ENCODE measurements around the gene MYOM1. TPM values are rescaled to one million over a fixed set of nuclear protein-coding genes. Genes with fewer than 3 reads are reported as not detected.

The MYOM1 gene
- total and polyA plus RNA-seq, 2 donors (not counting 3 experiments of a cell fraction or from before 2014, with no cell fraction given) = 0.08 TPM; not detected in 1

- ChIA-PET CTCF (interaction anchor here (0.6 to 2.0 kb wide), 5 partner anchors 11 to 58 kb away, joined by 3 to 6 read pairs (median 4); no protein-coding TSS in a partner anchor), POLR2A (no interaction called here)
- H3K4me2 ChIP-seq (ENCODE audit: insufficient read depth, low read length) = no peak overlapping the region
- BruUV-seq (replicated peaks) = no TSS peak
- no peaks in the 10 kb centered on the region for H3K27me3 ChIP-seq (ENCODE audit: control insufficient read depth in 2 of 2, insufficient read depth in 2 of 2, low read length in 2 of 2)
- H3K9me1 ChIP-seq (replicated peaks; ENCODE audit: control insufficient read depth, extremely low read depth, insufficient read depth, low read length) = no peaks in the 10 kb centered on the region
- dilution Hi-C loops (cut with MboI; ENCODE audit: extremely low pct_ligation_motif_present, low sequenced_read_pairs) (no loop called here), intact Hi-C loops (cut with micrococcal nuclease) (no loop called here)
- FAIRE-seq (no peak), DNase-seq (ENCODE audit: low read depth, low spot score) (peak; percentile 79)
- no peaks in the 10 kb centered on the region for H3K9me3 ChIP-seq (replicated peaks; ENCODE audit: control insufficient read depth, insufficient read depth, low read length)
- H3K27ac ChIP-seq (ENCODE audit: insufficient read depth, low read depth, low read length) = no peak overlapping the region
- H4K20me1 ChIP-seq (replicated peaks; ENCODE audit: control insufficient read depth, extremely low read depth, insufficient read depth, low read length) = no peaks in the 10 kb centered on the region
- H3K4me1 ChIP-seq (ENCODE audit: control insufficient read depth, extremely low read depth, insufficient read depth, low read length) = no peaks in the 10 kb centered on the region
- no peaks in the 10 kb centered on the region for H3K79me2 ChIP-seq (ENCODE audit: control insufficient read depth, insufficient read depth, low read length)
- H3K36me3 ChIP-seq (ENCODE audit: control insufficient read depth in 2 of 2, extremely low read depth in 1 of 2, insufficient read depth in 2 of 2, low read length in 2 of 2) = no peaks in the 10 kb centered on the region
- H3K9ac ChIP-seq (replicated peaks; ENCODE audit: extremely low read depth, insufficient read depth, low read length) = no peak overlapping the region
- TF ChIP-seq FOS (IDR thresholded peaks at IDR 0.05; ENCODE audit: borderline replicate concordance, insufficient read depth, low read length) = no peak
- no peak for TF ChIP-seq CTCF (IDR thresholded peaks at IDR 0.05; ENCODE audit: extremely low read depth in 1 of 2, insufficient read depth in 1 of 2, low read depth in 1 of 2, low read length in 2 of 2)
- TF ChIP-seq MAX (IDR thresholded peaks at IDR 0.05; ENCODE audit: insufficient read depth, insufficient read length) = no peak
- no peak for TF ChIP-seq POLR2A (IDR thresholded peaks at IDR 0.05; ENCODE audit: low read depth, low read length)
- no peak for TF ChIP-seq EZH2 (IDR thresholded peaks at IDR 0.05; ENCODE audit: borderline replicate concordance, low read depth, low read length, severe bottlenecking)
- no peak for TF ChIP-seq POLR2AphosphoS5 (IDR thresholded peaks at IDR 0.05; ENCODE audit: insufficient read depth, low read depth, low read length)
- no peak for TF ChIP-seq MYC (IDR thresholded peaks at IDR 0.05; ENCODE audit: low read depth, low read length)
- TF ChIP-seq GATA2 (IDR thresholded peaks at IDR 0.05; ENCODE audit: insufficient read depth, insufficient read length, low read depth, low read length) = no peak
- TF ChIP-seq JUN (IDR thresholded peaks at IDR 0.05; ENCODE audit: borderline replicate concordance, insufficient read depth, insufficient read length, low read depth) = no peak
- H3K4me3 ChIP-seq (replicated peaks in 1 of 3; ENCODE audit: insufficient read depth in 1 of 3, low read depth in 1 of 3, low read length in 3 of 3) = no peak overlapping the region
- peak overlapping the region; percentile 3 for H2AFZ ChIP-seq (ENCODE audit: low read depth, low read length)
Measured at GRCh38 chr18:3093624-3094337, 126.0 kb downstream of the MYOM1 start.
